Measurements from ENCODE around the gene TNFAIP8L1.

TNFAIP8L1 gene

GRCh38 chr19:4682417-4683200 lies 43.3 kb downstream of the TNFAIP8L1 start:
- no peak for DNase-seq

- no peak for DNase-seq
Measured at GRCh38 chr19:4684312-4685095, 45.2 kb downstream of the TNFAIP8L1 start.

GRCh38 chr19:4686700-4687099 lies 47.4 kb downstream of the TNFAIP8L1 start:
- DNase-seq, result no peak

- DNase-seq, result no peak
Measured at GRCh38 chr19:4687396-4687795, 48.1 kb downstream of the TNFAIP8L1 start.

- DNase-seq, result no peak
Measured at GRCh38 chr19:4688587-4688986, 49.3 kb downstream of the TNFAIP8L1 start.

GRCh38 chr19:4689403-4689802 lies 50.1 kb downstream of the TNFAIP8L1 start:
- no peak for DNase-seq

GRCh38 chr19:4690361-4690760 lies 51.0 kb downstream of the TNFAIP8L1 start:
- no peak for DNase-seq

GRCh38 chr19:4691373-4691772 lies 52.1 kb downstream of the TNFAIP8L1 start:
- no peak for DNase-seq

GRCh38 chr19:4692251-4693077 lies 53.1 kb downstream of the TNFAIP8L1 start:
- DNase-seq, result no peak

GRCh38 chr19:4693078-4693350 lies 53.7 kb downstream of the TNFAIP8L1 start:
- no peak for DNase-seq

- no peak for DNase-seq
Measured at GRCh38 chr19:4693471-4694121, 54.3 kb downstream of the TNFAIP8L1 start.

- no peak for DNase-seq
Measured at GRCh38 chr19:4694211-4694987, 55.1 kb downstream of the TNFAIP8L1 start.

GRCh38 chr19:4695224-4695731 lies 56.0 kb downstream of the TNFAIP8L1 start:
- no peak for DNase-seq

GRCh38 chr19:4697304-4697703 lies 58.0 kb downstream of the TNFAIP8L1 start:
- DNase-seq, result no peak

- DNase-seq, result no peak
Measured at GRCh38 chr19:4699826-4700692, 60.7 kb downstream of the TNFAIP8L1 start.

GRCh38 chr19:4700693-4700970 lies 61.3 kb downstream of the TNFAIP8L1 start:
- no peak for DNase-seq

GRCh38 chr19:4701557-4701956 lies 62.2 kb downstream of the TNFAIP8L1 start:
- DNase-seq, result no peak

GRCh38 chr19:4702764-4703163 lies 63.4 kb downstream of the TNFAIP8L1 start:
- DNase-seq, result no peak

GRCh38 chr19:4703671-4704316 lies 64.5 kb downstream of the TNFAIP8L1 start:
- no peak for DNase-seq

- no peak for DNase-seq
Measured at GRCh38 chr19:4704317-4704673, 65.0 kb downstream of the TNFAIP8L1 start.
